ENCODE data around the gene HSP90B1.

GRCh38 chr12:103901518-103902173, 28.6 kb upstream of the HSP90B1 start:
- TF ChIP-seq POLR2A (IDR thresholded peaks at IDR 0.05) (no peak), CTCF (IDR thresholded peaks at IDR 0.05) (no peak), EP300 (IDR thresholded peaks at IDR 0.05) (no peak)

Data from tibial nerve (tissue), 4 donors.